ENCODE measurements around the gene RSPH1. TPM values are rescaled to one million over a fixed set of nuclear protein-coding genes. Genes with fewer than 3 reads are reported as not detected.

The RSPH1 gene
- total RNA-seq, 2 experiments from 2014 or later = 0.34 to 0.38 TPM

DNA sequence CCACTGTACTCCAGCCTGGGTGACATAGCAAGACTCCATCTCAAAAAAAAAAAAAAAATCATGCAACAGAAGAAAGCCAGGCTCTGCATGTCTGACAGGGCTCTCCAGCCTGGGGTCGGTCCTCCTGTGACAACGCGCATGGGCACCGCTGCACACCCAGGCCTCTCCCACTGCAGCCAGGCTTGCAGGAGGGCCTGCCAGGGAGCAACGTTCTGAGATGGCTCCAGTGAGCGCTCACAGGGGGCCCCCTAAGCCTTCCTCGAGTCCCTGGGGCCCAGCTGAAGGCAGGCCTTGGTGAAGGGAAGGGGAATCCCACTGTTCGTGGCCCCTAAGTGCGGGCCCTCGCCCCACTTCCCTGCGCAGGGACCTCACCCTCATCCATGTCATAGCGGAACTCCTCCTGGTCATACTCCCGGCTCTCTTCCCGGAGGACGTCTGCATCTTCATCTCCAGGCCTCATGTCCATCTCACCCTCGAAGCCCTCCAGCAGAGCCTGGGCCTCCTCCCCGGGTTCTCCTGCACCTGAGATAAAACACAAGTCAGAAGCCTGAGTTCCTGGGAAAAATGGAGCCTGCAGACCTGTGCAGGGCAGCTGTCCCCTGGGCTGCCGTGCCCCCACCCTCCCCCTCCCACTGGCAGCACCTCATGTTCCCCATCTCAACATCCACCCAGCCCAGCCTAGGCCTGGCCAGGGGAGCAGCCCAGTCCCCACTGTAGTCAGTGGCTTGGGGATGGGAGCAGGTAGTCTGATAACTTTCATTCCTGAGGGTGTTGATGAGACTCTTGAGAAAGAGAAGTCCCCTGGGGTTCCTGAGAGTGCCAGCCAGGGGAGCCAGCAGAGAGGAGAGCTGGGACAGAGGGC lies 20.3 kb downstream of the RSPH1 start:
- H3K36me3 ChIP-seq (ENCODE audit: insufficient read depth, low read length) = no peaks in the 10 kb centered on the region
- no peak overlapping the region for H3K27ac Mint-ChIP-seq
- no peaks in the 10 kb centered on the region for H3K4me1 ChIP-seq (ENCODE audit: insufficient read depth, low read length)
- H3K4me3 Mint-ChIP-seq = no peak overlapping the region
- H3K27ac ChIP-seq (ENCODE audit: low read depth in 1 of 2, low read length in 2 of 2) = no peak overlapping the region
- CTCF ChIA-PET = interaction anchor here (0.7 kb wide), 1 partner anchor 51 kb away, joined by 3 read pairs; no protein-coding TSS in a partner anchor
- intact Hi-C loops (cut with DNase I, micrococcal nuclease) = no loop called here
- ATAC-seq (ENCODE audit: poor library complexity) (no peak), DNase-seq (peak in 1 of 14 experiments; percentile 27)
- H3K27me3 ChIP-seq (ENCODE audit: control insufficient read depth in 1 of 2, insufficient read depth in 2 of 2, low read length in 2 of 2) = no peaks in the 10 kb centered on the region
- TF ChIP-seq, protein P1, sequence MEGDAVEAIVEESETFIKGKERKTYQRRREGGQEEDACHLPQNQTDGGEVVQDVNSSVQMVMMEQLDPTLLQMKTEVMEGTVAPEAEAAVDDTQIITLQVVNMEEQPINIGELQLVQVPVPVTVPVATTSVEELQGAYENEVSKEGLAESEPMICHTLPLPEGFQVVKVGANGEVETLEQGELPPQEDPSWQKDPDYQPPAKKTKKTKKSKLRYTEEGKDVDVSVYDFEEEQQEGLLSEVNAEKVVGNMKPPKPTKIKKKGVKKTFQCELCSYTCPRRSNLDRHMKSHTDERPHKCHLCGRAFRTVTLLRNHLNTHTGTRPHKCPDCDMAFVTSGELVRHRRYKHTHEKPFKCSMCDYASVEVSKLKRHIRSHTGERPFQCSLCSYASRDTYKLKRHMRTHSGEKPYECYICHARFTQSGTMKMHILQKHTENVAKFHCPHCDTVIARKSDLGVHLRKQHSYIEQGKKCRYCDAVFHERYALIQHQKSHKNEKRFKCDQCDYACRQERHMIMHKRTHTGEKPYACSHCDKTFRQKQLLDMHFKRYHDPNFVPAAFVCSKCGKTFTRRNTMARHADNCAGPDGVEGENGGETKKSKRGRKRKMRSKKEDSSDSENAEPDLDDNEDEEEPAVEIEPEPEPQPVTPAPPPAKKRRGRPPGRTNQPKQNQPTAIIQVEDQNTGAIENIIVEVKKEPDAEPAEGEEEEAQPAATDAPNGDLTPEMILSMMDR (IDR thresholded peaks at IDR 0.05) = no peak
- no peaks in the 10 kb centered on the region for H3K36me3 Mint-ChIP-seq (ENCODE audit: low read depth)
- H3K9me3 Mint-ChIP-seq = no peaks in the 10 kb centered on the region
- H3K9me3 ChIP-seq (ENCODE audit: control insufficient read depth in 1 of 2, insufficient read depth in 1 of 2, low read length in 2 of 2) = no peaks in the 10 kb centered on the region
- H3K4me1 Mint-ChIP-seq (ENCODE audit: low read depth) = peaks cover 7% of the 10 kb centered on the region
- POLR2A ChIA-PET = no interaction called here
- H3K27me3 Mint-ChIP-seq = no peaks in the 10 kb centered on the region
- H3K4me3 ChIP-seq (ENCODE audit: low read length) = no peak overlapping the region

DNA sequence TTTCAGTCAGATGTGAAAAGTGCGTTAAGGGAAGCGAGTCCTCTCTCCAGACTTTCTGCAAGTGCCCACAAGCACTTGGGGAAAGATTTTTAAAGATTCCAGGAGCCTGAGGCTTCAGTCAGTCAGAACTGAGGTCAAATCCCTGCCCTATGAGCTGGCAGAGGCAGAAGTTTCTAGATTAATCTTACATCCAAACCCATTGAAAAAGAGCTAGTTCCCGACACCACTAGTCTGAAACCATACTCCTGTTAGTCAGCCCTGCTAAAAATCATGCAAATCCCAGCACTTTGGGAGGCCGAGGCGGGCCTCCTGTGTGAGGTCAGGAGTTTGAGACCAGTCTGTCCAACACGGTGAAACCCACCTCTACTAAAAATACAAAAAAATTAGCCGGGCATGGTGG lies 21.0 kb downstream of the RSPH1 start:
- Histone ChIP-seq H3K36me3 (ENCODE audit: insufficient read depth, low read length) (no peaks in the 10 kb centered on the region), H3K27ac (ENCODE audit: low read depth in 1 of 2, low read length in 2 of 2) (no peak overlapping the region), H3K27me3 (ENCODE audit: control insufficient read depth in 1 of 2, insufficient read depth in 2 of 2, low read length in 2 of 2) (no peaks in the 10 kb centered on the region), H3K9me3 (ENCODE audit: control insufficient read depth in 1 of 2, insufficient read depth in 1 of 2, low read length in 2 of 2) (no peaks in the 10 kb centered on the region), H3K4me3 (ENCODE audit: low read length) (no peak overlapping the region), H3K4me1 (ENCODE audit: insufficient read depth, low read length) (no peaks in the 10 kb centered on the region)
- no peak for DNase-seq
- TF ChIP-seq, protein P1 (IDR thresholded peaks at IDR 0.05) = no peak
- no peak for ATAC-seq (ENCODE audit: poor library complexity)
- no peaks in the 10 kb centered on the region for H3K36me3 Mint-ChIP-seq (ENCODE audit: low read depth)
- no peaks in the 10 kb centered on the region for H3K9me3 Mint-ChIP-seq
- POLR2A ChIA-PET = no interaction called here
- H3K27me3 Mint-ChIP-seq = no peaks in the 10 kb centered on the region
- intact Hi-C loops (cut with DNase I, micrococcal nuclease) = no loop called here
- peaks cover 7% of the 10 kb centered on the region for H3K4me1 Mint-ChIP-seq (ENCODE audit: low read depth)
- H3K4me3 Mint-ChIP-seq = no peak overlapping the region
- CTCF ChIA-PET = interaction anchor here (0.7 kb wide), 1 partner anchor 51 kb away, joined by 3 read pairs; no protein-coding TSS in a partner anchor
- H3K27ac Mint-ChIP-seq = no peak overlapping the region

DNA sequence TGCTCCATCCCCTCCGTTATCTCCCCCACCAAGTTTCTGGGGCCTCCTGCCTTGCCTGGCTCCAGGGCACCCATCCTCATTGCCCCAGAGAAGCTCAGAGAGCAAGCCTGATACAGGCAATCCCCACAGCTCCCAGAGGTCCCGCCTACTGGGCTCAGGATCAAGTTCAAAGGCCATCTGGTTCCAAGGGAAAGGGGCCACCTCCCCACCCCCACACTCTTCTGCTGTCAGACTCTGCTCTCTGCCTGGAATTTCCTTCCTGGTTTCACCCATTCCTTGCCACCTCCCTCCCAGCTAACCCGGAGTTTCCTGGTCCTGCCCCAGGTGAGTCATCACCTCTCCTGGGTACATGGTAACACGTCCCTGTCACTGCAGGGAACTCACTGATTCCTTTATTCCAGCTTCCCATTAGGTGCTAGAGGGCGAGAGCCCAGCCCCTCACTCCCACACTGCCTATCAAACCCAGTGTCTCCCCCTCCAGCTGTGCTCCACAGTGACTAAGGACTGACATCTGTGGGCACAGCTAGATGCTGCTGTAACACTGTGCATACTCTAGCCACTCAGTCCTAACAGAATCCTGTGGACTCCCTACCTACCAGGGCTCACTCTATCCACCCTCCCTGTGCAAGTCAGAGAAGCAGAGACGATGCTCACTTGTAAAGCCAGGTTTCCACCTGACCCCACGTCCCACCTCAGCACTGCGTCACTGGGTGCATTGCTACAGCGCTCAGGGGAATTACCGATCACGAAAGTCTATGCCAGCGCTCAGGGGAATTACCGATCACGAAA lies 21.8 kb downstream of the RSPH1 start:
- intact Hi-C loops (cut with DNase I, micrococcal nuclease) = no loop called here

More for the DNA sequence above, 21.8 kb downstream of the RSPH1 start:
- Mint-ChIP-seq H3K27ac (no peak overlapping the region), H3K4me1 (ENCODE audit: low read depth) (no peaks in the 10 kb centered on the region), H3K27me3 (no peaks in the 10 kb centered on the region), H3K9me3 (no peaks in the 10 kb centered on the region), H3K4me3 (no peak overlapping the region), H3K36me3 (ENCODE audit: low read depth) (no peaks in the 10 kb centered on the region)
- Histone ChIP-seq H3K4me3 (ENCODE audit: low read length) (no peak overlapping the region), H3K27ac (ENCODE audit: low read depth in 1 of 2, low read length in 2 of 2) (no peak overlapping the region), H3K27me3 (ENCODE audit: control insufficient read depth in 1 of 2, insufficient read depth in 2 of 2, low read length in 2 of 2) (no peaks in the 10 kb centered on the region), H3K4me1 (ENCODE audit: insufficient read depth, low read length) (no peaks in the 10 kb centered on the region), H3K9me3 (ENCODE audit: control insufficient read depth in 1 of 2, insufficient read depth in 1 of 2, low read length in 2 of 2) (no peaks in the 10 kb centered on the region), H3K36me3 (ENCODE audit: insufficient read depth, low read length) (no peaks in the 10 kb centered on the region)
- TF ChIP-seq, protein P1 (IDR thresholded peaks at IDR 0.05) = no peak
- POLR2A ChIA-PET = no interaction called here
- ATAC-seq (ENCODE audit: poor library complexity) (peak; percentile 59), DNase-seq (peak in 2 of 14 experiments; percentile 14 to 51)
- CTCF ChIA-PET = no interaction called here

Measured in CD4-positive, alpha-beta T cell (primary cell).